GOT3 (cell line): ENCODE measurements around the gene AQP1.

ENCODE experiments used
- DNase-seq: peaks from one replicate; lab custom pipeline; 2025; ENCODE audit warnings: mixed read lengths; lab: John Stamatoyannopoulos, UW

AQP1 gene

GRCh38 chr7:30936650-30937245 lies 25.1 kb downstream of the AQP1 start:
- DNase-seq = no peak

GRCh38 chr7:30937416-30937815 lies 25.8 kb downstream of the AQP1 start:
- no peak for DNase-seq

- peak; percentile 24 for DNase-seq
These were observed 27.0 kb downstream of the AQP1 start for GRCh38 chr7:30938435-30939316.

GRCh38 chr7:30941582-30942323 lies 30.1 kb downstream of the AQP1 start:
- no peak for DNase-seq

GRCh38 chr7:30950197-30950596 lies 38.5 kb downstream of the AQP1 start:
- DNase-seq = no peak

GRCh38 chr7:30954914-30955313 lies 43.3 kb downstream of the AQP1 start:
- DNase-seq = no peak

- DNase-seq = no peak
These were observed 45.1 kb downstream of the AQP1 start for GRCh38 chr7:30956704-30957103.

- no peak for DNase-seq
These were observed 52.2 kb downstream of the AQP1 start, which contains the start of gene GHRHR for GRCh38 chr7:30963842-30964241. GHRHR (plus strand) TSS chr7:30963953; CDS start chr7:30964069, 116 bp downstream.

- no peak for DNase-seq
These were observed 53.7 kb downstream of the AQP1 start for GRCh38 chr7:30965372-30965771.

GRCh38 chr7:30965883-30966282 lies 54.2 kb downstream of the AQP1 start:
- DNase-seq = no peak

- no peak for DNase-seq
These were observed 56.6 kb downstream of the AQP1 start for GRCh38 chr7:30968294-30968693.

- DNase-seq = no peak
These were observed 57.3 kb downstream of the AQP1 start for GRCh38 chr7:30968747-30969603.

GRCh38 chr7:30969604-30969970 lies 57.9 kb downstream of the AQP1 start:
- DNase-seq = no peak

- no peak for DNase-seq
These were observed 58.4 kb downstream of the AQP1 start for GRCh38 chr7:30970074-30970473.

GRCh38 chr7:30970594-30971094 lies 59.0 kb downstream of the AQP1 start:
- DNase-seq = no peak

- DNase-seq = no peak
These were observed 59.8 kb downstream of the AQP1 start for GRCh38 chr7:30971440-30971839.

- DNase-seq = no peak
These were observed 60.3 kb downstream of the AQP1 start for GRCh38 chr7:30971840-30972563.

- DNase-seq = no peak
These were observed 61.6 kb downstream of the AQP1 start for GRCh38 chr7:30973292-30973691.

GRCh38 chr7:30973791-30974604 lies 62.3 kb downstream of the AQP1 start:
- no peak for DNase-seq
